HepG2 (cell line): ENCODE results near the gene FOXA1. TPM values are rescaled to one million over a fixed set of nuclear protein-coding genes. Genes with fewer than 3 reads are reported as not detected.

Source experiments
- ATF7-NPFF ChIP-seq: sonication (generic); formaldehyde crosslinking; IDR thresholded peaks from 2 replicates; pipeline ENCODE4 v1.8.1; 2023; ENCODE audit warnings: mild to moderate bottlenecking, low read depth, missing genetic modification reagents, moderate library complexity
- GATA4 ChIP-seq: sonication (generic); IDR thresholded peaks from 2 replicates; pipeline ENCODE4 v1.6.1; 2016; ENCODE audit warnings: antibody characterized with exemption, low read depth, borderline replicate concordance
- MIXL1 ChIP-seq: IDR thresholded peaks from 2 replicates; pipeline ENCODE4 v1.6.1; 2016
- MXD3 ChIP-seq: IDR thresholded peaks from 2 replicates; pipeline ENCODE4 v1.6.1; 2016; ENCODE audit warnings: mild to moderate bottlenecking, missing biosample characterization, missing genetic modification reagents
- MYNN ChIP-seq: sonication (generic); formaldehyde crosslinking; IDR thresholded peaks from 2 replicates; pipeline ENCODE4 v1.4.0; 2020; ENCODE audit warnings: mild to moderate bottlenecking, low read depth, missing genetic modification reagents
- SMARCC2 ChIP-seq: fragments of 450-650 bp; IDR thresholded peaks from 2 replicates; pipeline ENCODE4 v1.6.1; 2017; ENCODE audit warnings: antibody characterized with exemption, mild to moderate bottlenecking
- STAT6 ChIP-seq: sonication (generic); formaldehyde crosslinking; IDR thresholded peaks from 2 replicates; pipeline ENCODE4 v1.4.0; 2020; ENCODE audit warnings: missing genetic modification reagents, mild to moderate bottlenecking, borderline replicate concordance
- TBP ChIP-seq: sonication (generic); formaldehyde crosslinking; IDR thresholded peaks from 2 replicates; pipeline ENCODE4 v1.5.0; 2020; ENCODE audit warnings: missing genetic modification reagents
- THAP8 ChIP-seq: sonication (generic); formaldehyde crosslinking; IDR thresholded peaks from 2 replicates; pipeline ENCODE4 v1.5.1; 2020; ENCODE audit warnings: missing genetic modification reagents, mild to moderate bottlenecking, borderline replicate concordance
- ZC3H13 ChIP-seq: sonication (generic); formaldehyde crosslinking; IDR thresholded peaks from 2 replicates; pipeline ENCODE4 v1.8.1; 2023; ENCODE audit warnings: mild to moderate bottlenecking, missing genetic modification reagents, moderate library complexity
- ZHX1 ChIP-seq: sonication (generic); formaldehyde crosslinking; IDR thresholded peaks from 2 replicates; pipeline ENCODE4 v1.8.1; 2022; ENCODE audit warnings: low read depth, mild to moderate bottlenecking, missing genetic modification reagents
- ZNF331 ChIP-seq: sonication (generic); formaldehyde crosslinking; IDR thresholded peaks from 2 replicates; pipeline ENCODE4 v1.4.0; 2020; ENCODE audit warnings: missing genetic modification reagents
- ZNF572 ChIP-seq: sonication (generic); formaldehyde crosslinking; IDR thresholded peaks from 2 replicates; pipeline ENCODE4 v1.5.1; 2020; ENCODE audit warnings: mild to moderate bottlenecking, missing genetic modification reagents
- ZNF614 ChIP-seq: IDR thresholded peaks from 2 replicates; pipeline ENCODE4 v1.6.1; 2018; ENCODE audit warnings: missing biosample characterization, missing genetic modification reagents, inconsistent platforms, borderline replicate concordance
- ZNF691 ChIP-seq: sonication (generic); formaldehyde crosslinking; IDR thresholded peaks from 2 replicates; pipeline ENCODE4 v1.4.0; 2020; ENCODE audit warnings: missing genetic modification reagents, low read depth, mild to moderate bottlenecking, borderline replicate concordance
- polyA plus RNA-seq, 8 experiments: library from polyadenylated mRNA; depleted of rRNA in 3 of 8; stranded (reverse) in 7 of 8; unstranded in 1 of 8; fragments of >200 nt; fragmentation: Illumina TruSeq in 4 of 8; extraction: Trizol in 4 of 8; gene quantifications; 2 replicates each; pipeline versions ENCODE4 v1.2.1 to v1.2.3, GENCODE V29; 2011 to 2016; ENCODE audit warnings: low read depth in 4 of 8, missing spikeins in 1 of 8, mixed read lengths in 1 of 8; ENCODE audit not compliant: insufficient read depth in 1 of 8
- total RNA-seq, 5 experiments: library from RNA; depleted of rRNA; stranded (reverse); fragments of >200 nt; fragmentation: Illumina TruSeq; extraction: Trizol; gene quantifications; 2 replicates each; pipeline ENCODE4 v1.2.3, GENCODE V29; 2016; ENCODE audit warnings: low read depth in 1 of 5

Gene FOXA1
- total and polyA plus RNA-seq, 2 of the 13 experiments (the other 11 are each of a cell fraction or from before 2014, with no cell fraction given): 43.4 to 58.6 TPM

- peak; percentile 92 for TF ChIP-seq STAT6 (CRISPR knock-in tag)
- TF ChIP-seq ATF7-NPFF (CRISPR knock-in tag): peak; percentile 45; the same call in 1 of the 2 replicates
- TF ChIP-seq ZNF331 (CRISPR knock-in tag): peak; percentile 96
- TF ChIP-seq ZC3H13: no peak
- no peak for TF ChIP-seq THAP8 (CRISPR knock-in tag)
- peak; percentile 99 for TF ChIP-seq MIXL1 (CRISPR knock-in tag)
- peak; percentile 80 for TF ChIP-seq ZHX1 (CRISPR knock-in tag)
- TF ChIP-seq GATA4: peak; percentile 97
- no peak for TF ChIP-seq TBP
- TF ChIP-seq MYNN: no peak
- TF ChIP-seq ZNF572: no peak
- no peak for TF ChIP-seq ZNF691 (CRISPR knock-in tag)
- peak; percentile 99 for TF ChIP-seq ZNF614
- no peak for TF ChIP-seq MXD3
- TF ChIP-seq SMARCC2: no peak
These were observed 48.2 kb downstream of the FOXA1 start (continued) for GRCh38 chr14:37546621-37547447.
